HL-60/S4 treated with retinoic acid at 250 ng/mL for 4 days and 3 days (cell line): ENCODE measurements around the gene SCRN1.

ENCODE experiments used
- in situ Hi-C: fragments of 300-500 bp; cut with MboI; formaldehyde crosslinking; loops from 2 replicates; pipeline ENCODE4 v1.7.0; 2022; ENCODE audit warnings: low sequenced_read_pairs

The SCRN1 gene

DNA sequence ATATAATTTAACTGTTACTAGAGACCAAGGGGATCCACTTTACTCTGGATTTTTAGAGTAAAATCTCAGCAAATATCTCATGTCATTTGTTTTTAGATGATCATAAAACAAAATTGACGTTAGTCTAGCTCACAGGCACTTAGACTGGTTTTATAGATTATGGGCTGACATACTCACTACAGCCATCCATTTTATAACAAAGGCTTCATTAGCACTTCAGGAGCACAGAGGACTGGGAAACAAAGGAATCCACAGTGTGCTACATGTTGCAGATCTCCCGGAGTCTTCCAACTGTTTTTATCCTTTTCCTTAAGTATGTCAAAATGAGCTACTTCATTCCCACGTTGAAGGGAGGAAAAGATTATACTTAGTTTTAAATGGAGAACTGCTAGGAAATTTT is 15.9 kb upstream of the SCRN1 start:
- in situ Hi-C loops = no loop called here

DNA sequence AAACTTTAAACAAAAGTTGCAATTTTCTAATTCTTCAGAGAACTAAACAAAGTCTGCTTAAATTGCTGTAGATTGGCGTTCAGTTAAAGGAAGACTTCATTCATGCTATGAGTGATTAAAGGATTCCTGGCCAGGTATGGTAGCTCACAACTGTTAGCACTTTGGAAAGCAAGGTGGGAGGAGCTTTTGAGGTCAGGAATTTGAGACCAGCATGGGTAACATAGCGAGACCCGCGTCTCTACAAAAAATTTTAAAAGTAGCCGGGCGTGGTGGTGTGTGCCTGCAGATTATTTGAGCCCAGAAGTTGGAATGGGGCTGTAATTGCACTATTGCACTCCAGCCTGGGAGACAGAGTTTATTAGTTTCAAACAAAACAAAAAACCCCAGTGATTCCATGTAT is 13.5 kb upstream of the SCRN1 start:
- in situ Hi-C loops = no loop called here

DNA sequence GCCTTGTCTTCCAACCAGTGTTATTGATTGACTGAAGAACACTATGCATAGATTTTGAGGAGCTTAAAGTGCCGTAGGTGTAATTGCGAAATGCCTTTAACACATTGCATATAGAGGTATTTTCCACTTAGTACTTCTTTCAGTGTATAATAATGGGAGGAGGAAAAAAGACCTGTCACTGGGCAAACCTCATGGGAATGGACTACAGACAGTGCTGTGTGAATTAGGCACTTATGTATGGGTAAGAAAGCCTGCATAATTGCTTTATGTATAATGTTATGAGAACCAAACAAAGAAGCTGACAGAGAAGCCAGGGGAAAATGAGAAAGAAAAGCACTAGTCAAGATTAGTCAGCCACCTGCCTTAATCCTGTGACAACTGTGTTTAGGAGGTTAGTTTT is 12.4 kb upstream of the SCRN1 start:
- in situ Hi-C loops = no loop called here

DNA sequence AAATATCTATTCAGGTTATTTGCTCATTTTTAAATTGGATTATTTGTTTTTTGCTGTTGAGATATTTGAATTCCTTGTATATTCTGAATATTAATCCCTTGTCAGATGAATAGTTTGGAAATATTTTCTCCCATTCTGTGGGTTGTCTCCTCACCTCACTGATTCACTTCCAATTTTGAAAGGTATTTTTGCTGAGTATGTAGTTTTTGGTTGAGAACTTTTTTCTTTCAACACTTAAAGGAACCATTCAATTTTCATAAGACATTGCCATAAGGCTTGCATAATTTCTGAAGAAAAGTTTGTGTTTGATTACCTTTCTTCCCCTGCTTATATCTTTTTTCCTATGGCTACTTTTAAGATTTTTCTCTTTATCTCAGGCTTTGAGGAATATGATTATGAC is 8.9 kb upstream of the SCRN1 start:
- in situ Hi-C loops = no loop called here

DNA sequence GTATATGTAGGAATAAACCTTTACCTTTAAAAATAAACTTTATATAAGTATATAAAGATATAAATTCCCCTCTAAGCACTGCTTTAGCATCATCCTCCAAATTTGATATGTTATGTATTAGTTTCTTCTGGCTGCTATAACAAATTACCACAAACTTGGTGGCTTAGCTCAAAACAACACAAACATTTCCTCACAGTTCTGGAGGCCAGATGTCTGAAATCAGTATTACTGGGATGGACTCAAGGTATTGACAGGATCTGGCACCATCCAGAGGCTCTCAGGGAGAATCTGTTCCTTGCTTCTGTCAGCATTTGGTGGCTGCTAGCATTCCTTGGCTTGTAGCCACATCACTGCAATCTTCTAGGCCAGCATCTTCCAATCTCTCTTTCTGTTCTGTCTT is 6.7 kb upstream of the SCRN1 start:
- in situ Hi-C loops = no loop called here

DNA sequence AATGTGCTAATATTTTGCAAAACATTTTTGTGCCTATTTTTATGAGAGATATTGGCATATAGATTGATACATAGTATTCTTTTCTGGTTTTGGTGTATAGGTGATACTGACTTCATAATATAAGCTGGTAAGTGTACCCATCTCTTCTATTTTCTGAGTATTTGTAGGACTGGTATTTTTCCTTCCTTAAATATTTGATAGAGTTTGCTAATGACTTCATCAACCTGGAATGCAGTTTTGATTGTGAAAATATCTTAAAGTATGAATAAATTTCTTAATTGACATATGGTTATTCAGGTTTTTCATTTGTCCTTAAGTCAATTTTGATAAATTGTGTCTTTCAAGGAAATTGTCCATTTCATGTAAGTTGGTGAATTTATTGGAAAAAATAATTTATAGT is 6.1 kb upstream of the SCRN1 start:
- in situ Hi-C loops = no loop called here

DNA sequence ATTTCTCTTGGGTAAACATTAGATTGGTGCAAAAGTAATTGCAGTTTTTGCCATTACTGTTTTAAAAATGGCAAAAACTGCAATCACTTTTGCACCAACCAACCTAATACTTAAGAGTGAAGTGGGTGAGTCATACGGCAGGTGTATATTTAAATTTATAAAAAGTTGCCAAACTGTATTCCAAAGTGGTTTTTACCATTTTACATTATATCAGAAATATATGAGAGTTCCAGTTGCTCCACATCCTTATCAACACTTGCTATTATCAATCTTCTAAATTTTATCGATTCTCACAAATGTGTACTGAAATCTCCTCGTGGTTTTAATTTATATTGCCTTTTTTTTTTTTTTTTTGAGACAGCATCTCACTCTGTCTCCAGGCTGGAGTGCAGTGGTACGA is 3.5 kb upstream of the SCRN1 start:
- in situ Hi-C loops = no loop called here

DNA sequence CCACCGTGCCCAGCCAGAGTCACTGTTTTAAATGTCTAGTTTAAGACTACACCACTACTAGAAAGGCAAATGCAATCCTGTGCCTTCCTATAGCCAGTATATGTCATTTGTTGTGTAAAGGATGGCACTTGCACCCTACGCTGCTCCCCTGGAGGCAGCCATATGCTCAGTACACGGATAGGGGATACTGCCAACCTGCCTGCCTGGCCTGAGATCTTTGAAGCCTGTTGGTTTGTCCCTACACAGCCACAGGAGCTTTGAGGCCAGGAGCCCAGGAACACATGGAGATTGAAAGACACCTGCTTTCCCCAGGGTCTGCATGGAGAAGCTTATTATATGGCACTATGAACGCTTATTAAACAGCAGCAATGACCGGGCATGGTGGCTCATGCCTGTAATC is 2.3 kb upstream of the SCRN1 start:
- in situ Hi-C loops = no loop called here

DNA sequence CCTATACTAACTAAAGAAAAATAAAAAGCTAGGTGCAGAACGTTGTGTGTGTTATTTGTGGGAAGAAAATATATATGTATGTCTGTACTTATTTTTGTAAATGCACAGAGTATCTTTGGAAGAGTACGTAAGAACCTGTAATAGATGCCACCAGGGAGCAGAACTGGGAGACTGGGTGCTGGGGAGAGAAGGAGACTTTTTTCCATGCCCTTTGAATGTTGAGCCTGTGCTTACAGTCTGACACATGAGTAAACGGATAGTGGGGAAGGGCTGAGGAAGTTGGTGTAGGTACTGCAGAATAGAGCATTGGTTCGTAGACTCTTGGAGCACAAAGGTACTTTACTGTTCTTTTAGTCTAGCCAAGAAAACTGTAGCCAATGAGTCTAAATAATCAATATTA is 1.3 kb upstream of the SCRN1 start:
- in situ Hi-C loops = no loop called here

DNA sequence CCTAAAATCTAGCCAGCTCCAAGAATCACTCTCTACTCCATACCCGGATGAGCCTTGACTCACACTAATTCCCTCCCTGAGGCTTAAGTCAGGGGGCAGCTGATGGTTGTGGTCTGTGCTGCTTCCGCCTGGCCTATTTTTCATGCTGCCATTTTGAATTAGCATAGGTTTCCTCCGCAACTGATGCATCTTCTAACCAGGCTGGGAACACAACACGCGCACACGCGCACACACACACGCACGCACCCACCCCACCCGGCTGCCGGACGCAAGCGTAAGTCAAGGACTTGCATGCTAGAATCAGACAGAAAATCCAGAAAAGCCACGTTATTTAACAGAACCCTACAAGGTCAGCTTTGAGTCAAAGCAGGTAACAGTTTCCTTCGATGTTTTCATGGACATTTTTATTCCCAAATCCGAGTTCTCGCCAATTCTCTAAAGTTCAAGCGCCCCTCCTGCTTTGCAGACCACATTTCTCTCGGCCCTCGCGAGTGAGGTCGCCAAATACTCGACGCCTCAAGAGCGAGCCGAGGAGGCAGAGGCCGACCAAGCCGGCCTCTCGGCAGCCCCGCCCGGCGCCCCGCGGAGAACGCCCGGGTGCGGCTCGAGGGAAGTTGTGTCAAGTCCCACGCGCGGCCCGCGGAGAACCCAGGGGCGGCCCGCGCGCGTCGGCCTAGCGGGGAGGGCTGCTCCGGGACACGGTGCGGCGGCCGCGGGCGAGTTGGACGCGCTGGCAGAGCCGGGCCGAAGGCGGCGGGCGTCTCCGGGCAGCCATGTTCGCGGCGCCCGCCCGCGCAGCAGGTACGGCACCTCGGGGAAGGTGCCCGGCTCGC is 961 bp downstream of the SCRN1 start:
- in situ Hi-C loops = no loop called here

DNA sequence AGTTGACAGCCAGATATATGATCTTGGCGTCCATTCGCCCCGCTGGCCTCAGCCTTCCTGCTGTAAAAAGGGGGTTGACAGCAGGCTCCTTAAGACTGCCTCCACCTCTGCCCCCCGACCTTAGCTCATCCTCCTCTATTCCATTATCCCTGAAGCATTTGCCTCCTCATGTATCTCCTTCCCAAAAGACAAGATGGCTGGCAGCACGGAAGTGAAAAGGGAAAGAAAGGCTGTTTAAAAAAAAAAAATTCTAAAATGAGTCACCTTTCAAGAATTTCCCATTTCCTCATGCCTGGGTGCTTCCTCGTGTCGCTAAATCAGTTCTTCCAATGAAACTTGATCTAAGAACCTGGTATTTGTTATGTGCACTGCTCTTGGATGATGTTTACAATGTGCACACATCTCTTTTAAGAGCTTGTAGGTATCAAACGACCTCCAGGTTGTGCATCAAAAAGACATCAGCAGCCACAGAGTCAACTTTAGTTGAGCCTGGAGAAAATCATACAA is 1.7 kb downstream of the SCRN1 start:
- in situ Hi-C loops = no loop called here

DNA sequence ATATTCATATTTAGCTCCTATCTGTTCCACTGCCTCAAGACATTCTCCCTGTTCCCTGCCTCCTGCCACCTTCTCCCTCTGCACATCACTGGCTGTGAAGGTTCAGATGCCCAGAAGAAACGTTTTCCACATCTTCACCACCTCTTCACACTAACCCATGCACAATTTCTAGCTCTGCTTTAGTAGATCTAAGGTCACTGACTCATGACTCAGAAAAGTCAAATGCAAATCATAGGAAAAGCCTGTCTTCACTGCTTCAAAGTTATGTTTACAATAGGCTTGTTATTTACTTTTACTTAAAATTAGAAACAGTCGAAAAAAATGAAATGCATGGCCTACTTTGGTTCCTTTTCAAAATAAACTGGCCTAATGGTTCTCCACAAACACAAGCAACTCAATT is 2.5 kb downstream of the SCRN1 start:
- in situ Hi-C loops = no loop called here

DNA sequence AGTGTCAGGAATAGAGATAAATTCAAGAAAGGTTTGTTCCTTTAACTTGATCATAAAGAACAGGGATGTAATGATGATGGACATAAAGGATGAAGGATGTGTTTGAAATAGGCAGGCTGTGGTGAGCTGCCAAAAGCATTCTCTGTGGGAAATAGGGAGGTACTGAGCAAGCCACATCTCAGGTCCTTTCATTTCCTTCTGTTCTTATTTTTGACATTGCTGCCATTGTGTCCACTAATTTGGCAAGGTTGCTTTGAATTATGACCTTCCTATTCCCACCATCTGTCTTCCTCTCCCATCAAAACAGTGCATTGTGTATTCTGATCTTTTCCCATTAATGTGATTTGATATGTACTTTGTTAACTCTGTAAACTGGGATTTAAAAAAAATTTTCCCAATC is 9.4 kb downstream of the SCRN1 start:
- in situ Hi-C loops = no loop called here

DNA sequence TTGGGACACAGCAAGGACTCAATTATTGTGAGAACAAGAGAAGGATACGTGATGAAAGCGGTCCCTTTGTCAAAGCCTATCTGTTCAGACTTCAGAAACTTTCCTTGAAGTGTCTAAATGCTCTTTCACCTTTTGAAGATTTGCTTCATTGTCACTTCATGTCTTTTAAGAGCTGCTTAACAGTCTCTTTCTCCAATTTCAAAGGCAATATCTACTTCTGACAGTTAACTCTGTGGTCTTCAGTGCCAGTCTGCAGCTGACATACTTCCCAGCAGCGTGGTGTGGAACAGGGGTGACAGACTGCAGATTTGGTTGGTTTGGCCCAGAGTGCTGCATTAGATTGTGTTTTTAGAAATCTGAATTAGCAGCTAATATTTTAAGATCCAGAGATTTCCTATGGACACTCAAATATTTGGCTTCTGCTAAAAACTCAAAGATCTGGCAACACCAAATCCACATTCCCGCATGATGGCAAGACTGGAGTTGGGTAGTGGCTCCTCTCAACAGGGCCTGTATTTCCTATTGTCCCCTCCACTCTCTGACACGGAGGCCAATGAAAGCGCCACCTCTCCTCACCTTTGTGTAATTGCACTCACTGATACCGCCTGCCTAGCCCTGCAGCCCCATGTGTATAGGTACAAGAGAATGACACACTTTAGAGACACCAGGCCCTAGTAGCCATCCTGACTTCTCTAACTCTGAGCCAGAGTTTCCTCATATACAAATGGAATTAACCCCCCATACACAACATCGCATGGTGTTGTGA is 11.5 kb downstream of the SCRN1 start:
- in situ Hi-C loops = no loop called here

DNA sequence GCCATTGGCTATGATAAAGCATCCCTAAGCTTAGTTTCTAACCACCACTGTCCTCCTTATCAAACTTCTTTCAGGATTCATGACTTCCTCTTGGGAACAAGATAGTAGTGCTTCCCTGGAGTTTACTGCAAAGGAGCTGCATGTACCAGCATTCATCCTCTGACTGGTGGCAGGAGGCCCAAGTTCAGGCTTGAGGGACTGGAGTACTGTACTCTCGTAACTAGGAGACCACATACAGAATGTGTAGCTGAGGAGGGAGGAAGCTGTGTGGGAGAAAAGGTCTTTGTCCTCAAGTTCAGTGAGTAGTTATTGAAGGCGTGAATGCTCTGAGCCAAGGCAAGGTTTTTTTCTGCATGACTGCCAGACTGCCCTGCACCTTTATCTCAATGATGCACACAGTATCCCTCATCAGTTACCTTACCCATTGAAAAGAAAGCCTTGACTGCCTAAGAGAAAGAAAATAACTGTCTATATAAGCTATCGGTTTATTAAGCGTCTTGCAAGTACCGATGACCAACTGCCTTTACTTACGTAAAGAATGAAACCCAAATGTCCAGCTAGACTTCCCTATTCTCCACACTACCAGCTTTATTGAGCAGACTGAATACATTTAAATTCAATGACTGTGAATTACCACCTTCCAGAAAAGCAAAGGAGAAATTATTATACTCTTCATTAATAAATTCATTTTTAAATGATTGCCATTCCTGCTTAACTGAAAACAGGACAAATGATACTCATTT is 12.8 kb downstream of the SCRN1 start:
- in situ Hi-C loops = no loop called here

DNA sequence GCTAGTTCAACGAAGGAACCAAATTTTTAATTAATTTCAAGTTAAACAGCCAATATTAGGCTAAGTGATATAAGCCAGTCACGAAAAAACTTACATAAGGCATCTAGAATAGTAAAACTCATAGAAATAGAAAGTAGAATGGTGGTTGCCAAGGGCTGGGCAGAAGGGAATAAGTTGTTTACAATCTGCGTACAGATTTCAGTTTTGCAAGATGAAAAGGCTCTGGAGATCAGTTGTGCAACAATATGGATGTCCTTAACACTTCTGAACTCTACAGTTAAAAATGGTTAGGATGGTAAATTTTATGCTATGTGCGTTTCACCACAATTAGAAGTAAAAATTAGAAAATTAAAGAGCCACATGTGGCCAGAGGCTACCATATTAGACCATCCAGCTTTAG is 13.3 kb downstream of the SCRN1 start:
- in situ Hi-C loops = no loop called here

DNA sequence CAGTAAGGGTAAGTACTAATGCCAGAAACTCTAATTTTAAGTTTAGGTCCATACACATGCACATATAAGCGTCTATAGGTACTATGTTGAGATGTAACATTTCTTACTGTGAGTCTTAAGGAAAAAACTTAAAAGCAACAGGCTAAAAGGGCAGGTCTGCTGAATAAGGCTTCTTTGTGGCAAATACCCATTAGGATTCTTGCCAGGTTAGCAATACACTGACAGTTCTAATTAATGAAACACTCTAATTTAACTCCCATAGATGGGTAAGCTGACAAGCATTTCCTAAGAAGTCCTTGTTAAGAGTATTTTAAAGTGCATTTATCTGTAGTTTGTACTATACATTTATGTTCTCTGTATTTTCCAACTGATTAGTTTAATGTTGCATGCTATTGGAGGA is 14.0 kb downstream of the SCRN1 start:
- in situ Hi-C loops = no loop called here

DNA sequence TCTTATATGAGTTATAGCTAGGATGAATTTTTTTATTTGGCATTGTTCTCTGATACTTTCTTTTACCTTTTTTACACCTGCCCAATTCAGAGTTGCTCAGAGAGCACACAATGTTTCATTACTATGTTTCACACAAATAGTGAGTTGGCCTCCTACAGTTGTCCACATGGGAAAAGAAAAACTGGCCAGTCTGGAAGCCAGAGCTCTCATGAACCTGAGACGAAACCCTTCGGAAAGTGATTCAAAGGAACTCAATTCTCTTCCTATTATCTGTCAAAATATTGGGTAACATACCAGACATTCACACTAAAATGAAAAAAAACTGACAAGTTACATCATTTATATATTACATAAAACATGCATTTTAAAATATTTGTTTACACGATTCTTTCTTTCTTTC is 15.3 kb downstream of the SCRN1 start:
- in situ Hi-C loops = no loop called here

DNA sequence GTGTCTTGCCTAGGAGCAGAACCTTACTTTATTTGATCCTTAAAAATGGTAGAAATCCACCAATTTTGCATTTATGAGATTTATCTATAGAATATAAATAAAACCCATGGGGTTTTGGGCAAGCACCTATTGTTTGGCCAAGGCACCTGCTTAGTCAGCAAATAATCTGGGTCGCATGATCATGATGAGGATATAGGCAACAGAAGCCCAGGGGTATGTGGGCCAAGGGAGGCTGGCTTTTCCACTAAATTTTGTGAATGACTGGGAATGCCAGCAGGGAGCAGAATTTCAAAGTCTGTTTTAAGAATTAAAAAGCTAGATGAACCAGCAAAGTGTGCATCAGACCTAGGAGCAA is 17.3 kb downstream of the SCRN1 start:
- in situ Hi-C loops = no loop called here

DNA sequence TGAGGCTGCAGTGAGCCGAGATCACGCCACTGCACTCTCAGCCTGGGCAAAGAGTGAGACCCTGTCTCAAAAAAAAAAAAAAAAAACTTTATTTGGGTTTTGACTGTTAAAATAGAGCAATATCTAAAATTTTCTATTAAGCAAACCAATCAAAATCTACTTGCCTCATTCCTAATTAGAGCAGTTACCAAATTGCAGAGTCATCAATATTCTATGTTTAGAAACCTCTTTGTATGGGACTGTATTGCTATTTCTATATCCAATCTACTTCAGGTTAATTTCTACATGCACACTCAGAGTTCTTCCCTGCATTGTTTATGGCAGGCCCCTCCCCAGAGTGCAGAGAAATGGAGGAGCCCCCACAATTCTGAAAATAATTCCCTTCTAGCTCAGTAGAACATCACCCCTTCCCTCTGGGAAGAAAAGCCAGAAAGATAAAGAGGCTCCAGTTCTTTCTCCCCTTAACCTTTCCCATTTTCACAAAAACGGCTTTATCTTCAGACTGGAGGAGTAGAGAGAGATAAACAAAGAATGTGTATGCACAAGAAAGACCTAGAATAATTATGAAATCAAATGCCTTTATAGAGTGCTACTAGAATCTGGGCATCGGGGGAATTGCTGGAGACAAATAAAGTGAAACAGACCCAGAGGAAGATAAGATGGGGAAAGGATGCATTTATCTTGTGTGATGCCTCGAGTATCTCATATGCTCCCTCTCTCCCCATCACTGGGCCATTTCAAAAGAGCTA is 17.9 kb downstream of the SCRN1 start:
- in situ Hi-C loops = no loop called here

DNA sequence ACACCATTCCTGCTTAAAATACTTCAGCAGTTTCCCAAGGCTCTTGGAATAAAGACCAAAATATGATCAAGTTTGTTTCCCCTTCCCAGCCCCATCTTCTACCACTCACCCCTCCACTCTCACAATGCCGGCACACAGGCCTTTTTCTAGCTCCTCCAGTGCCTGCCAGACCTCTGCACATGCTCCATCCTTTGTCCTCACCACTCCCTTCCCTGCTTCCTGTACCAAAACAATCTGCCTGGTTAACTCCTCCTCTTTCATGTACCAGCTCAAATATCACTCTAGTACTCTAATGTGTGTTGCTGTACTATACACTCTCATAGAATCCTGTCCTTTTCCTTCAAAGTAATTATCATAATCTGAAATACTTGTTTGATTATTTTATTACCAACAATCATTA is 19.4 kb downstream of the SCRN1 start:
- in situ Hi-C loops = no loop called here
